Measurements from ENCODE around the gene ZBED4. TPM values are rescaled to one million over a fixed set of nuclear protein-coding genes. Genes with fewer than 3 reads are reported as not detected.

Gene ZBED4
- total and polyA plus RNA-seq, 12 donors = 2.1 to 8.6 (median 5.6) TPM

DNA sequence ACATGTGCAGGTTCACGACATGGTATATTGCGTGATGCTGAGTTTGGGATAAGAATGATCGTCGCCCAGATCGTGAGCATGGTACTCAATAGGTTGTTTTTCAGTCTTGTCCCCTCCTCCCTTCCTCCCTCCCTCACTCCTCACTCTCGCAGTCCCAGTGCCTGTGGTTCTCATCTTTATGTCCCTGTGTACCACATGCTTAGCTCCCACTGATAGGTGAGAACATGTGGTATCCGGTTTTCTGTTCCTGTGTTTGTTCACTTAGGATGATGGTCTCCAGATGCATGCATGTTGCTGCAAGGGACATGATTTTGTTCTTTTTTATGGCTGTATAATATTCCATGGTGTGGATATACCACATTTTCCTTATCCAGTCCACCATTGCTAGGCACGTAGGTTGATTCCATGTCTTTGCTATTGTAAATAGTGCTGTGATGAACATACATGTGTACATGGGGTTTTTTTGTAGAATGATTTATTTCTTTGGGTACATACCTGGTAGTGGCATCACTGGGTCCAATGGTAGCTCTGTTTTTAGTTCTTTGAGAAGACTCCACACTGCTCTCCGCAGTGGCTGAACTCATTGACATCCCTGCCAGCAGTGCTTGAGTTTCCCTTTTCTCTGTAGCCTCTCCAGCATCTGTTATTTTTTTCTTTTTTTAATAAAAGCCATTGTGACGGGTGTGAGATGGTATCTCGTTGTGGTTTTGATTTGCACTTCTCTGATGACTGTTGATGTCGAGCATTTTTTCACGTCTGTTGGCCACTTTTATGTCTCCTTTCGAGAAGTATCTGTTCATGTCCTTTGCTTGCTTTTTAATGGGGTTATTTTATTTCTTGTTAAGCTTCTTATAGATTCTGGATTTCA is 16.4 kb downstream of the ZBED4 start:
- no peak overlapping the region for H3K27ac ChIP-seq
- no peak overlapping the region for H3K4me3 ChIP-seq
- intact Hi-C loops (cut with DNase I) = no loop called here
- TF ChIP-seq, protein P1, sequence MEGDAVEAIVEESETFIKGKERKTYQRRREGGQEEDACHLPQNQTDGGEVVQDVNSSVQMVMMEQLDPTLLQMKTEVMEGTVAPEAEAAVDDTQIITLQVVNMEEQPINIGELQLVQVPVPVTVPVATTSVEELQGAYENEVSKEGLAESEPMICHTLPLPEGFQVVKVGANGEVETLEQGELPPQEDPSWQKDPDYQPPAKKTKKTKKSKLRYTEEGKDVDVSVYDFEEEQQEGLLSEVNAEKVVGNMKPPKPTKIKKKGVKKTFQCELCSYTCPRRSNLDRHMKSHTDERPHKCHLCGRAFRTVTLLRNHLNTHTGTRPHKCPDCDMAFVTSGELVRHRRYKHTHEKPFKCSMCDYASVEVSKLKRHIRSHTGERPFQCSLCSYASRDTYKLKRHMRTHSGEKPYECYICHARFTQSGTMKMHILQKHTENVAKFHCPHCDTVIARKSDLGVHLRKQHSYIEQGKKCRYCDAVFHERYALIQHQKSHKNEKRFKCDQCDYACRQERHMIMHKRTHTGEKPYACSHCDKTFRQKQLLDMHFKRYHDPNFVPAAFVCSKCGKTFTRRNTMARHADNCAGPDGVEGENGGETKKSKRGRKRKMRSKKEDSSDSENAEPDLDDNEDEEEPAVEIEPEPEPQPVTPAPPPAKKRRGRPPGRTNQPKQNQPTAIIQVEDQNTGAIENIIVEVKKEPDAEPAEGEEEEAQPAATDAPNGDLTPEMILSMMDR (IDR thresholded peaks at IDR 0.05) = no peak
- no peak for TF ChIP-seq POLR2A (IDR thresholded peaks at IDR 0.05)
- H3K4me1 ChIP-seq (replicated peaks in 1 of 2) = no peaks in the 10 kb centered on the region
- DNase-seq = peak in 1 of 7 donors; percentile 7
- H3K9me3 ChIP-seq (replicated peaks in 1 of 3) = peaks cover 0 to 15% (median 0%) of the 10 kb centered on the region in 3 donors
- H3K36me3 ChIP-seq (replicated peaks in 1 of 2) = no peaks in the 10 kb centered on the region
- 87 to 95% (median 91%) methylated on average over 13 to 14 of the region's 14 CpGs for WGBS, 4 donors
- H3K27me3 ChIP-seq = no peaks in the 10 kb centered on the region

DNA sequence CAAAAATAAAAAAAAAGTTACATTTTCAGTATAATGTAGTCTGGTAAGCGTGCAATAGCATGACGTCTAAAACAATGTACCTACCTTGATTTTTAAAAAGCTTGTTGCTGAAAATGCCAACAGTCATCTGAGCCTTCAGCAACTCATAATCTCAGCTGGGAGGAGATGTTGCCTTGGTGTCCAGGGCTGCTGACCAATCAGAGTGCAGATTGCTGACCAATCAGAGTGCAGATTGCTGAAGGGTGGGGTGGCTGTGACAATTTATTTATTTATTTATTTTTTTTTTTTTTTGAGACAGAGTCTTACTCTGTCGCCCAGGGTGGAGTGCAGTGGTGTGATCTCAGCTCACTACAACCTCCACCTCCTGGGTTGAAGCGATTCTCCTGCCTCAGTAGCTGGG is 17.8 kb downstream of the ZBED4 start:
- peak in 1 of 7 donors; percentile 12 for DNase-seq
- no peaks in the 10 kb centered on the region for H3K27me3 ChIP-seq
- H3K4me3 ChIP-seq = no peak overlapping the region
- no peaks in the 10 kb centered on the region for H3K36me3 ChIP-seq (replicated peaks in 1 of 2)
- TF ChIP-seq, protein P1 (IDR thresholded peaks at IDR 0.05) = no peak
- TF ChIP-seq POLR2A (IDR thresholded peaks at IDR 0.05) = no peak
- peaks cover 0 to 4% (median 0%) of the 10 kb centered on the region in 3 donors for H3K9me3 ChIP-seq (replicated peaks in 1 of 3)
- 93 to 97% (median 96%) methylated on average over 4 of the region's 4 CpGs for WGBS, 4 donors
- intact Hi-C loops (cut with DNase I) = no loop called here
- no peaks in the 10 kb centered on the region for H3K4me1 ChIP-seq (replicated peaks in 1 of 2)
- H3K27ac ChIP-seq = no peak overlapping the region

DNA sequence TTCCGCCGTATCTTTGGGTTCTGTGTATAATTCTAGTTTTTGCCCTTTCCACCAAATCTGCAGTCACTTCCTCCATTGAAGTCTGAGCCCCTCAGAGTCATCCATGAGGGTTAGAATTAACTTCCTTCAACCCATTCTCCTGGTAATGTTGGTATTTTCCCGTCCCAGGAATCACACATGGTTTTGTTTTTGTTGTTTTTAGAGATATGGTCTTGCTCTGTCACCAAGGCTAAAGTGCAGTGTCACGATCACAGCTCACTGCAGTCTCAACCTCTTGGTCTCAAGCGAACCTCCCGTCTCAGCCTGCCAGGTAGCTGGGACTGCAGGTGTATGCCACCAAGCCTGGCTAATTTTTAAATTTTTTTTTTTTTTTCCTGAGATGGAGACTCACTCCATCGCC is 18.7 kb downstream of the ZBED4 start:
- H3K4me1 ChIP-seq (replicated peaks in 1 of 2) = no peaks in the 10 kb centered on the region
- TF ChIP-seq, protein P1 (IDR thresholded peaks at IDR 0.05) = no peak
- no peak for TF ChIP-seq POLR2A (IDR thresholded peaks at IDR 0.05)
- DNase-seq = peak in 1 of 7 donors; percentile 6
- H3K36me3 ChIP-seq (replicated peaks in 1 of 2) = no peaks in the 10 kb centered on the region
- H3K9me3 ChIP-seq (replicated peaks in 1 of 3) = no peaks in the 10 kb centered on the region
- H3K27me3 ChIP-seq = no peaks in the 10 kb centered on the region
- no peak overlapping the region for H3K27ac ChIP-seq
- intact Hi-C loops (cut with DNase I) = no loop called here
- H3K4me3 ChIP-seq = no peak overlapping the region
- 90 to 94% (median 94%) methylated on average over 7 of the region's 7 CpGs for WGBS, 4 donors

DNA sequence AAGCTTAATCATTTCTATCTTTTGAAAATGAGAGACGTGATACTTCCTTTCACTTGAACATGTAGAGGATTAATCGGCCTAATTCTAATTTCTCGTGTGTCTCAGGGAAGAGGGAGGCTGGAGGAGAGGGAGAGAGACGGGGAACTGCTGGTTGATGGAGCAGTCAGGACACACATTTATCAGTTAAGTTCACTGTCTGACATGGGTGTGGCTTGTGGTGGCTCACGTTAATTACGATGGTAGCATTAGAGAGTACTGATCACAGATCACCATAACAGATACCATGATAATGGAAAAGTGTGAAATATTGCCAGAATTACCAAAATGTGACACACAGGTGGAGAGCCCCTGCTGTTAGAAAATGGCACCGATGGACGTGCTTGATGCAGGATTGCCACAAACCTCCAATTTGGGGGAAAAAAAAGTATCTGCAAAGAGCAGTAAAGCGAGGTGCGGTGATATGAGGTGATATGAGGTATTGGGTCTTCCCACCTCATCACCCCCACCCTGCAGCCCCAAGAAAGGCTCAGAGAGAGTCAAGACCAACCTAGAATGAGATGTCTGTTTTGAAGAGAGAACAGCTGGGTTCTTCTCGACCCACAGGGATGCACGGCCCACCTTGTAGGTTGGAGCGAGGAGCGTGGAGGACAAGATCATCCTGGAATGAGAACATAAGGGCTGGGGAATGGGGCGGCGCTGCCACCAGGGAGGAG is 19.7 kb downstream of the ZBED4 start:
- H3K27me3 ChIP-seq = no peaks in the 10 kb centered on the region
- WGBS, 4 donors = 90 to 96% (median 93%) methylated on average over 15 to 16 of the region's 16 CpGs
- DNase-seq = no peak

More for the DNA sequence above, 19.7 kb downstream of the ZBED4 start:
- Histone ChIP-seq H3K4me1 (replicated peaks in 1 of 2) (no peaks in the 10 kb centered on the region), H3K27ac (no peak overlapping the region), H3K4me3 (no peak overlapping the region), H3K9me3 (replicated peaks in 1 of 3) (no peaks in the 10 kb centered on the region), H3K36me3 (replicated peaks in 1 of 2) (no peaks in the 10 kb centered on the region)
- intact Hi-C loops (cut with DNase I) = no loop called here
- TF ChIP-seq POLR2A (IDR thresholded peaks at IDR 0.05) = no peak
- TF ChIP-seq, protein P1 (IDR thresholded peaks at IDR 0.05) = no peak

All from adrenal gland (tissue), 12 donors.